Measurements from ENCODE around the gene BTF3.

GRCh38 chr5:73485715-73486114 is 12.5 kb upstream of the BTF3 start:
- TF ChIP-seq, protein P1, sequence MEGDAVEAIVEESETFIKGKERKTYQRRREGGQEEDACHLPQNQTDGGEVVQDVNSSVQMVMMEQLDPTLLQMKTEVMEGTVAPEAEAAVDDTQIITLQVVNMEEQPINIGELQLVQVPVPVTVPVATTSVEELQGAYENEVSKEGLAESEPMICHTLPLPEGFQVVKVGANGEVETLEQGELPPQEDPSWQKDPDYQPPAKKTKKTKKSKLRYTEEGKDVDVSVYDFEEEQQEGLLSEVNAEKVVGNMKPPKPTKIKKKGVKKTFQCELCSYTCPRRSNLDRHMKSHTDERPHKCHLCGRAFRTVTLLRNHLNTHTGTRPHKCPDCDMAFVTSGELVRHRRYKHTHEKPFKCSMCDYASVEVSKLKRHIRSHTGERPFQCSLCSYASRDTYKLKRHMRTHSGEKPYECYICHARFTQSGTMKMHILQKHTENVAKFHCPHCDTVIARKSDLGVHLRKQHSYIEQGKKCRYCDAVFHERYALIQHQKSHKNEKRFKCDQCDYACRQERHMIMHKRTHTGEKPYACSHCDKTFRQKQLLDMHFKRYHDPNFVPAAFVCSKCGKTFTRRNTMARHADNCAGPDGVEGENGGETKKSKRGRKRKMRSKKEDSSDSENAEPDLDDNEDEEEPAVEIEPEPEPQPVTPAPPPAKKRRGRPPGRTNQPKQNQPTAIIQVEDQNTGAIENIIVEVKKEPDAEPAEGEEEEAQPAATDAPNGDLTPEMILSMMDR (conservative IDR thresholded peaks at IDR 0.05; ENCODE audit: low read length) = no peak
- no peak for TF ChIP-seq EZH2phosphoT487 (IDR thresholded peaks at IDR 0.05; ENCODE audit: borderline replicate concordance)
